ENCODE results near the gene FARS2.

DNA sequence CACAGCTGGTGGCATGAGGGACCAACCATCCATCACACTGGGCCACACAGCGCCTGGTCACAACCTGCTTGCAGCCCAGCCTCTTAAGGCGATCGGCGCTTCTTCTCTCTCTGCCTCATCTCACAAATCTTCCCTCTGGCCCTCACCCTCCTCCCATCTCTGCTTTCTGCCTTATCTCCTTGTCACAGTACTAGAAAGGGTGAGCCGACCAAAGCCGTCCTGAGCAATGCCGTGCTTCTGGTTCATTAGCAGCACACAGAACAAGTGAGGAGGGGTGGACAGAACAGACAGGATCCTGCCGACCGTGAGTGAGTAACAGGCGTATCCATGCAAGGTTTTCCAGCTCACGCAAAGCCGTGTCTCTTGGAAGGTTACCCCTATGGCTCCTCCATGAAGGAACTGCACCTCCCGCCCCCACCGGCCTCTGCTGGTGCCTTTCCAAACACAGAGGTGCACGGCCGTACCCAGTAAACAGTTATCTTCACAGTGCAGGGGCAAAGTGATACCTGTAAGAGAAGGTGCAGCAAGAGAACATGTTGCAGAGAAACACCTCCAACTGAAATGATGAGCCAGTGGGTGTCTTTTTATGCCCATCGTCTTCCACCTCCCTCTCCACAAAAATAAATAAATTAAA lies 331.7 kb downstream of the FARS2 start:
- TF ChIP-seq, protein P1, sequence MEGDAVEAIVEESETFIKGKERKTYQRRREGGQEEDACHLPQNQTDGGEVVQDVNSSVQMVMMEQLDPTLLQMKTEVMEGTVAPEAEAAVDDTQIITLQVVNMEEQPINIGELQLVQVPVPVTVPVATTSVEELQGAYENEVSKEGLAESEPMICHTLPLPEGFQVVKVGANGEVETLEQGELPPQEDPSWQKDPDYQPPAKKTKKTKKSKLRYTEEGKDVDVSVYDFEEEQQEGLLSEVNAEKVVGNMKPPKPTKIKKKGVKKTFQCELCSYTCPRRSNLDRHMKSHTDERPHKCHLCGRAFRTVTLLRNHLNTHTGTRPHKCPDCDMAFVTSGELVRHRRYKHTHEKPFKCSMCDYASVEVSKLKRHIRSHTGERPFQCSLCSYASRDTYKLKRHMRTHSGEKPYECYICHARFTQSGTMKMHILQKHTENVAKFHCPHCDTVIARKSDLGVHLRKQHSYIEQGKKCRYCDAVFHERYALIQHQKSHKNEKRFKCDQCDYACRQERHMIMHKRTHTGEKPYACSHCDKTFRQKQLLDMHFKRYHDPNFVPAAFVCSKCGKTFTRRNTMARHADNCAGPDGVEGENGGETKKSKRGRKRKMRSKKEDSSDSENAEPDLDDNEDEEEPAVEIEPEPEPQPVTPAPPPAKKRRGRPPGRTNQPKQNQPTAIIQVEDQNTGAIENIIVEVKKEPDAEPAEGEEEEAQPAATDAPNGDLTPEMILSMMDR (optimal IDR thresholded peaks at IDR 0.05 in 1 of 3, IDR thresholded peaks at IDR 0.05 in 1 of 3, conservative IDR thresholded peaks at IDR 0.05 in 1 of 3; ENCODE audit: extremely low read depth in 1 of 3, insufficient read depth in 2 of 3, low read length in 3 of 3), result no peak
- TF ChIP-seq EZH2 (IDR thresholded peaks at IDR 0.05; ENCODE audit: low read length), result no peak
